HG02763 (cell line): ENCODE data around the gene LAMA3.

Experiments
- ATAC-seq: cut with Tn5 transposase; IDR thresholded peaks from one replicate; pipeline ENCODE4 v1.9.1; 2021; ENCODE audit warnings: mild to moderate bottlenecking, moderate library complexity; ENCODE audit not compliant: unreplicated experiment

The LAMA3 gene

DNA sequence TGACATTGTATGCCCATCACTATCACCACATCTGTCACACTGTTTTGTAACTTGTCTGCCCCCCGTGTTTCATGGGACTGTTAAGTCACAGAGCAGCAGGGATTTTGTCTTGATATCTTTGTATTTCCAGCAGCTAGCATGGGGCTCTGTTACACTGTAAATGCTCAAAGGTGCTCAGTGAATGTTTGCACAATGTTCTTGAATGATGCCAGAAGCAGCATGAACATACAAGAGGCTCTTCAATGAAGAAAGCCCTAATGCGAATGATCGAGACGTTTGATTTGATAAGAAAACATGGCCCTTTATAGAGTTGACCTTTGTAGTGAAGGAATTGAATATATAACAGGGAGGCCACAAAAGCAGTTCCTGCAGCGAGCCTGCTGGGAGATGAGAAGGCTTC lies 204.4 kb downstream of the LAMA3 start:
- ATAC-seq = no peak

DNA sequence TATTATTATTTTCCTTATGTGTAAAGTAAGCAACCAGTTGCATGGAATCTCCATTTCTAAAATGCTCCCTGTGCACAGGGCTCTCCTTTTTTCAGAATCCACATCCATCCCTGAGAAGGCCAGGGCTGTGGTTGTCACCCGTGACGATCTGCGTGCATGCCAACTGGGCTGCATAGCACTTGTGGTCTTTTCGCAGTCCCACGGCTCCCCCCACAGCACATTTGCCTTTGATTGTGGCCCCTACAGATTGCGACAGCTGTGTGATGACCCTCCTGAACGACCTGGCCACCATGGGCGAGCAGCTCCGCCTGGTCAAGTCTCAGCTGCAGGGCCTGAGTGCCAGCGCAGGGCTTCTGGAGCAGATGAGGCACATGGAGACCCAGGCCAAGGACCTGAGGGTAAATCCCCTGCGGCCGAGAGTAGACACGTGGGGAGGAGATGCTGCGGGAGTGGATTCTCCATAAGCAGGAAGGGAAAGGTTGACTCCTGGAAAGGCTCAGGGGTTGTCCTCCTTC lies 205.5 kb downstream of the LAMA3 start:
- no peak for ATAC-seq

DNA sequence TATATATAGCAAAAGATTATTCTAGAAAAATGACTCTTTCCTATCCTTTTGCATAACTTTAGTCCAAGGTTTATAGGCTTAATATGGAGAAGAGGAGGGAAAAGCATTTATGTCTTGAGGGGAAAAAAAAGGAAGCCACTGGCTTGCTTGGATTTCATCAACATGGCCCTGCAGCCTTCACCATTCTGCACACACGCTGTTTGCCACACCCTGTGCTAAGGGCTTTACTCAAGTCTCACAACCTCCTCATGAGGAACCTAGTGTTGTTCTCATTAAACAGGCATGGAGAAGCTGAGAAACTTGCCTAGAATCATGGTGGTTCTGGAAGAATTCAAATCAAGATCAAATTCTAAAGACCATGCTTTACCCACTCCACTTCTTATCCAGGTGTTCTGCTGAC lies 208.0 kb downstream of the LAMA3 start:
- ATAC-seq = no peak

DNA sequence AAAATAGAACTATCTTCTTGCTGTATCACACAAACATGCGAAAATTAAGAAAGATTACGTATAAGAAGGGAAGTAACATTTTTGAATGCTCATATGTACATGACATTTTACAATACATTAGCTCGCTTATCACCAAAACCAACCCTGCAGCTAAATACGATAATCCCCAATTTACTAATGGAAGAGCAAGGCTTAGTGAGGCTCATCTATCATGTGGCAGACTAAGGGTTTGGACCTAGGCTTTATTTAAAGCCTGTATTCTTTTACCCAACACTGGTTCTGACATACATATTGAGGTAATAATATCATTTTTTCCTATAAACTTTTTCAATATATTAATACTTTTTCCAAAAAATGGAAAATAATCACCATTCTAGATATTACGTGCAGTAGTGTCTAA lies 208.5 kb downstream of the LAMA3 start:
- ATAC-seq = no peak

DNA sequence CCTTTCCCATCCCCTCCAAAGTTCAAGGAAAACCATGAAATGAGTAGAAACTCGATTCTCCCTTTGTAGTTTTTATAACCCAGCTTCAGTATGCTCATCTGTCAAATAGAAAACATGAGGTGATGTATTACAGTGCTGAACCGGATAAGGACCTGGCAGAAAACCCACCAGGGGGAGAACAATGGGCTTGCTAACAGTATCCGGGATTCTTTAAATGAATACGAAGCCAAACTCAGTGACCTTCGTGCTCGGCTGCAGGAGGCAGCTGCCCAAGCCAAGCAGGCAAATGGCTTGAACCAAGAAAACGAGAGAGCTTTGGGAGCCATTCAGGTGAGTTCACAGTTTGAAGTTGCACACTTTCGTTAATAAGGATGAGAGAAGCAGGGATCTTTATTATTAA lies 211.7 kb downstream of the LAMA3 start:
- ATAC-seq = no peak

GRCh38 chr18:23902396-23902795 lies 213.1 kb downstream of the LAMA3 start:
- ATAC-seq = no peak

GRCh38 chr18:23903971-23904370 lies 214.7 kb downstream of the LAMA3 start:
- no peak for ATAC-seq

GRCh38 chr18:23906658-23907057 lies 217.4 kb downstream of the LAMA3 start:
- no peak for ATAC-seq

DNA sequence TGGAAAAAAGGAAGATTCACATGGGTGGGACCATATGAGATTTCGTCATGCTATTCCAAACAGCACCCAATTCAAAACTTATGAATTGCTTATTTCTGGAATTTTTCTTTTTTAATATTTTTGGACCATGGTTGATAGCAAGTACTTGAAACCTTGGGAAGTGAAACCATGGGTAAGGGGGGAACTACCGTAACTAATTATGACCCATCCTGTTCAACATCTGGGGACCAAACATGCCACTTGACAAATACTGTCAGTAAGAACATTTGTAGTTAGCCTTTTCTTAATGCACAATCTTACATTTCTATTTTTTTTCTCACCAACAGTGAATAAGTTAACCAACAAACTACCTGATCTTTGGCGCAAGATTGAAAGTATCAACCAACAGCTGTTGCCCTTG lies 219.6 kb downstream of the LAMA3 start:
- ATAC-seq = no peak

GRCh38 chr18:23910032-23910431 lies 220.8 kb downstream of the LAMA3 start:
- ATAC-seq = no peak

DNA sequence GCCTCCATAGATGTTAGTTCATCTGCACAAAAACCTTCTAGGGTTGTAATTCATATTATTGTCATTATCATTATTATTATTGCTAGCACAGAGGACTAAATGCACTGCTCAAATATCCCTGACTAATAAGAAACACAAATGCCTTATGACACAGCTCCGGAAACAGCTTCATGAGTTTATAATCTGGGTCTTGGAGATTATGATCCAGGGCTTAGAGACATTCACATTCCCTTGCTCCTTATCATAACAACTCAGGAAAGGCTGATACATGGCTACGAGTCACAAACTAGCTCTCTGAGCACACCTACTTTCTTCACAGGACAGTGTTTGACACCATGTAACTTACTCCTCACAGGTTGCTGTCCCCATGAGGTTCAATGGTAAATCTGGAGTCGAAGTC lies 223.1 kb downstream of the LAMA3 start:
- ATAC-seq = no peak

- ATAC-seq = no peak
These were observed 227.1 kb downstream of the LAMA3 start for GRCh38 chr18:23916338-23916737.

DNA sequence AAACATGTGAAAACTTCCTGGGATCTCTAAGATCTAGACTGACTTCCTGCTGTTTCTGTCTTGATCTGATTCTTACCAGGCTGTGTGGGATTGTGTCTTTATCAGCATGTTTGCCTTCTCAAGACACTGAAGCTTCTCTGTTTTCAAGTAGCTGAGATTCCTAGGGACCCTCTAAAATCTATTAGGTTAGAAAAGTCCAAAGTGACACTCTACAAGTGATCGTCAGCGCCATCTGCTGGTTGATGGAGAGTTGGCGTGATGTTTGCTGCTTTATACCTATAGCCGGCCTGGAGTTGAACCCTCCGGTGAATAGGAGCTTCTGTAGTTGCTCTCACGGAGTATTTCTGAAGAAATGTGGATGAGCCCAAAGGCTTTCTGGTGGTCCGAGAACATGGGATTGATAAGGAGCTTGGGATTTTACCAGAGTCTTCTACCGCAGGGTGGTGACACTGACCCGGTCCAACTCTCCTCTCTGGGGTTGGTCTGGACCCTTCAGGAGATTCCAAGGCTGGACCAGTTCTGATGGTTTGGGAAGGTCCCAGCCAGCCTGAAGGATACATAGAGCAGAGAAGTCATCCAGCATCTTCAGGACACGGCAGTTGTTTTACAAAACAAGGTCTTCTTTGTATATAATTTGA lies 229.3 kb downstream of the LAMA3 start:
- no peak for ATAC-seq

DNA sequence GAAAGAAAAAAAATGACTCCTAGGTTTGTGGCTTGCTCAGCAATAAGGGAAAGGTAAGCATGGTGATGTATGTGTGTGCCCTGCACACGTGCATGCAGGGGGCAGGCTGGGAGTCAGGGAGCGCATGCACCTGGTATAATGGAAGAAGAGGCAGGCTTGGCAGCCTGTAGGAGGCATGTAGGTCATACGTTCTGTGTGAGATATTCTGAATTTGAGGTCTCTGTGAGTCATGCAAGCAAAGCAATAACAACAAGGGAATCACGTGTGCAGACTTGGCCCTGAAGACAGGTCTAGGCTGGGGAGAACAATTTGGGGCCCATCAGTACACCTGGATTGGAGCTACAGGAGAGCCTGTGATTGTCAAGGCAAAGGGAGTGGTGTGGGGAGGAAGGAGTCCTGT lies 230.8 kb downstream of the LAMA3 start:
- no peak for ATAC-seq

- ATAC-seq = no peak
These were observed 232.5 kb downstream of the LAMA3 start for GRCh38 chr18:23921716-23922285.

GRCh38 chr18:23922939-23923338 lies 233.7 kb downstream of the LAMA3 start:
- ATAC-seq = no peak

DNA sequence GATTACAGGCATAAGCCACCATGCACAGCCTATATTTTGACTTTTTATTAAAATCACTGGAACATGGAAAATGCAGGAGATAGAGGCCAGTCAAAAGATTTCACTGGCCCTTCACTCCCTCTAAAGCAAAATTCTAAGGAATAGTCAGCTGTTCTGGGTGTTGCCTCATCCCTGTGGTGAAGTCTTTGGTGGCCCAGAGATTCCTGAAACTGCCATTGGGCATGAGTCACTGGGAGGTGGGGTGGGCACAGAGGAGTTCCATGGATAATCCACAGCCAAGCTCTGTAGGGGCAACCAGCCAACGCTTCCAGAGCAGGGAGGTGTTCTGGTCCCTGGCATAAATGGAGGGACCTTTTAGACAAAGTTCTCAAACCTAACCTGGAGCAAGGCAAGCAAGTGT lies 235.6 kb downstream of the LAMA3 start:
- no peak for ATAC-seq

- no peak for ATAC-seq
These were observed 237.3 kb downstream of the LAMA3 start for GRCh38 chr18:23926571-23926970.

GRCh38 chr18:23927821-23928746 lies 238.8 kb downstream of the LAMA3 start:
- no peak for ATAC-seq

DNA sequence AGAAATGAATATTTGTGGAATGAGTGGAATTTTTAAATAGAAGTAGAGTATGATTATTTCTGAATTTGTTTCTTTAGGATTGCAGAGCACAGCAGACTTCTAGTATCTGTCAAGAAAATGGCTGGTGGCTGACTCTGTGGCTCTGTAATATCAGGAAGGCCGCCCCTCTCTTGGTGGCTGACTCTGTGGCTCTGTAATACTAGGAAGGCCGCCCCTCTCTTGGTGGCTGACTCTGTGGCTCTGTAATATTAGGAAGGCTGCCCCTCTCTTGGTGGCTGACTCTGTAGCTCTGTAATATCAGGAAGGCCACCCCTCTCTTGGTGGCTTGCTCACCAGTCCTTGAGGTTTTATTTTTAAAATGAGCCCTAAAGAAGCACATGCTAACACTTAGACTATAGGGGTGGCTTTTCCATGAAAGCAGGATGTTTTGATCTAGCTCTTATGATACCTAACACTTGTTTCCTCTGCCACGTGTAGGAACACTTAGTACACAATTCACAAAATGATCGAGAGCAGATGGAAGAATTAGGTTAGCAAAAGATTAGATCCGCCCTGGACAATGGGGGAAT lies 240.2 kb downstream of the LAMA3 start:
- ATAC-seq = no peak

DNA sequence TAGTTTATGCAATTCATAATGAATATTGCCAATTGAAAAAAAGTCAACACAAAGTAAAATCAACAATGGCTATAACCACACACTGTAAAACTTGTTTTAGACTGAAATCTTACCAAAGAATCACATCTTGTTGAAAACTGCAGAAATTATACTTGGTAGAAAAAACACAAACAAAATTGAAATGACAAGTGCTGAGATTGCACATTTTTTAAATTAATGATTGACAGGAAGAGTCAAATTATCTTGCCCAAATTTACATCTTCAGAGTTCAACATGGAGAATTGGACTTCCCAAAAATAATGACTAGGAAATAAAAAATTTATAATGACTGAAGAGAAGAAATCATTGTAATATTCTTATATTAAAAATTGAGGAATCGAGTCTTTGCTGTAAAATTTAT lies 240.7 kb downstream of the LAMA3 start:
- ATAC-seq = no peak
